HG03342 (cell line): Measurements from ENCODE around the gene RNF7.
"Not testable (repeated sequence)": the region's sequence is repeated elsewhere in the genome, so short reads cannot be mapped to it uniquely, and the experiment has no call there.

Experiments
- ATAC-seq: cut with Tn5 transposase; IDR thresholded peaks from one replicate; pipeline ENCODE4 v1.9.1; 2021; ENCODE audit warnings: mild to moderate bottlenecking, moderate library complexity; ENCODE audit not compliant: unreplicated experiment

The RNF7 gene

DNA sequence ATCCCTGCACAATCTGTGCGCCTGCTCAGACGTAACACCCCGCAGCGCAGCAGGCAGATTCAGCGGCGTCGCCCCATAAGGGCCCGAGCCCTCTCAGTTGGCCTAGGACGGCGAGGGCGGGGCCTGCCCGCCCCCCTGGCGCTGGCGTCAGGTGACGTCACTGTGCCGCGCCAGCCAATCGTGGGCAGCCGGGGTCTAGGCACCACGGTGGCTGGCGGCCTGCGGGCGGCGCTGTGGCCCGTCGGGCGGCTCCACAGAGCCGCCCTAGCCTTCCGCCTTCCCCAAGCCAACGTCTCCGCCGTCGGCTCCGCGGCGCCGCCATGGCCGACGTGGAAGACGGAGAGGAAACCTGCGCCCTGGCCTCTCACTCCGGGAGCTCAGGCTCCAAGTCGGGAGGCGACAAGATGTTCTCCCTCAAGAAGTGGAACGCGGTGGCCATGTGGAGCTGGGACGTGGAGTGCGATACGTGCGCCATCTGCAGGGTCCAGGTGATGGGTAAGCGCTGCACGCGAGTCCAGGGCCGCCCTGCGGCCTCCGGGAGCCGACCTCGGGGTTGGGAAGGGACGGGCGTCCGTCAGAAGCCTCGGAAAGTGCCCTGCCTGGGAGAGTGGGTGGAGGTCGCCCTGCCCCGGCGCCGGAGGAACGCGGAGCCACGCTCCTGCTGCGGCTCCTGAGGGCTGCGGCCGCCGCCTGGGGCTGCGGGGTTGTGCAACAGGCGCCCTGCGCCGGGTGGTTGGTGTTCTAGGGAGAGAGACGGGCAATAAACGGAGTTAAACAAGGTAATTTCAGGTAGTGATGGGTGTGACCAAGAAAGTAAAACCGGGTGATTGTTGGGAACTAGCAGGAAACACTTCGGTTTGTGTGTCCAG lies at the start of gene RNF7:
Gene RNF7, plus strand, starts transcription at position 277 of the 869 bp plus-strand sequence. Its CDS starts 44 bp downstream, at position 321.
- peak; percentile 94 for ATAC-seq

DNA sequence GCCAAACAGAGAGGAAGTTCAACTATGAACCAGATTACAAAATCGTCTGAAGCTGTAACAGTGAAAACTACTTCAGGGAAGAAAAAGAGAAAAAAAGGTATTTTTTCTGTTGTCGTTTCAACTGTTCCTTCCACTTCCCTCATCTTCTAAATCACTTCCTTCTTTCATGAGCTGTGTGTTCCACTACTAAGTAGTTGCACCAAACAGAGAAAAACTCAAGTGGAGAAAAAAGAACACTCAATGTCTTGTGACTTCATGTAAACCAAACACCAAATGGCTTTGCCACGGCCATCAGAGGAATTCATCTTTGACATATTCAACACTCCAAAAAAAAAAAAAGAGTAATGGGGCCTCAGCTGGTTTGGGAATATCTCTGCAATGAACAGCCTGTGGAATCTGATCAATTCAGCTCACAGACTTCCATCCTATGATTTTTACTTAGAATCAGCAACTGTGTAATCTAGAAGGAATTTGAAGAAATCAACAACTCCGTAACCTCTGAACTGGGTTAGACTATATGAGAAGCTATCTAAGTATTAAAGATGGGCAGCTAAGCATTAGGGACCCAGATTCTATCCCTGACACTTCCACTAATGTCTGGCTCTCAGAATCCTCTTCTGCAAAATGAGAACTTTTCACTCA lies 47.5 kb upstream of the RNF7 start:
- no peak for ATAC-seq

DNA sequence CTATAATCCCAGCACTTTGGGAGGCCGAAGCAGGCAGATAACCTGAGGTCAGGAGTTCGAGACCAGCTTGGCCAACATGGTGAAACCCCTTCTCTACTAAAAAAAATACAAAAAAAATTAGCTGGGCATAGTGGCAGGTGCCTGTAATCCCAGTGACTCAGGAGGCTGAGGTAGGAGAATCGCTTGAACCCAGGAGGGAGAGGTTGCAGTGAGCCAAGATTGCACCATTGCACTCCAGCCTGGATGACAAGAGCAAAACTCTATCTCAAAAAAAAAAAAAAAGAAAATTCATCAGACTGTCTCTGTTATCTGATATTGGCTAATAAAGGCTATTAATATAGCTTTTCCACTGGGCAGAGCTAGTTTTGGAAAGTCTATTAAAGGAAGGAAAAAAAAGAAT lies 46.6 kb upstream of the RNF7 start:
- not testable (repeated sequence) for ATAC-seq

DNA sequence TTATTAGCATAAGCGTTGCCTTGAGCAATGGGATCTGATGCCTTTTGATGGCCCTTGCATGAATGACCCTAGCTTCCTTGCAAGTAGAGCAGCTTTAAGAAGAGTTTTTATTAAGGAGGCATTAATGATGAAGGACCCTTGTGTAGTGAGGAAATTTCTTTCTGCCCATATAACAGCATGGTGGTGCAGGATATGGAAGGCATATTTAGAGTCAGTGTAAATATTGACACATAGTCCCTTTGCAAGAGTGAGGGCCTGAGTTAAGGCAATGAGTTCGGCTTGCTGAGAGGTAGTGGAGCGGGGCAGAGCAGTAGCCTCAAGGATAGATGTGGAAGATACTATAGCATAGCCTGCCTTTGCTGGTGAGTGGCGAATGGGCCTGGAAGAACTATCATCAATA lies 45.1 kb upstream of the RNF7 start:
- ATAC-seq: not testable (repeated sequence)

DNA sequence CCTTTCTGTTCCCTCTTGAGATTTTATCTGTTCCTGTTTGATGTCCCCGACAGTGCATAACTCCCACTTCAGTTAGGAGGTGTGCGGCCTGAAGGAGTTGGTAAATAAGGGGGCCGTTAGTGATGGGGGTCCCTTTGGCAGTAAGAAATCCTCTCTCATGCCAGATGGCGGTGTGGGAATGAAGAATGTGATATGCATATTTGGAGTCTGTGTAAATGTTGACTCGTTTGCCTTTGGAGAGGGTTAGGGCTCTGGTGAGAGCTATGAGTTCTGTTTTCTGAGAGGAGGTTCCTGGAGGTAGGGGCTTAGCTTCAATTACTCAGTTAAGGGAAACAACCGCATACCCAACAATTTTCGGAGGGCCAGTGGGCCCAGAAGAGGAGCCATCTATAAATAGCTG lies 38.8 kb upstream of the RNF7 start:
- ATAC-seq: no peak

DNA sequence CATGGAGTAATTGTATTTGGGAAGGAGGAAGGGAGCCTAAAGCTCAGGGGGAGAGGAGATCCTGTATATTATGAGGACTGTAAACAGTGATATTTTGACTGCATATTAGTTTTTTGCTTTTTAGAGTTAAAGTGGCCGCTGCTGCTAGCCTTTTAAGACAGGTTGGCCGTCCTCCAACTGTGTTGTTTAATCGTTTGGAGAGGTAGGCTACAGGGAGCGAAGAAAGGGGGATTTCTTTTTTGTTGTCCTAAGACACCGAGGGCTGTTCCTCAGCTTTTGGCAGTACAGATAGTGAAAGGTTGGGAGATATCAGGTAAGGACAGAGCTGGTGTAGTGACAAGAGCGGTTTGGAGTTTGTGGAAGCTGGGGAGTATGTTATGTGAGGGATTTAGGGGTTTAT lies 38.2 kb upstream of the RNF7 start:
- no peak for ATAC-seq

DNA sequence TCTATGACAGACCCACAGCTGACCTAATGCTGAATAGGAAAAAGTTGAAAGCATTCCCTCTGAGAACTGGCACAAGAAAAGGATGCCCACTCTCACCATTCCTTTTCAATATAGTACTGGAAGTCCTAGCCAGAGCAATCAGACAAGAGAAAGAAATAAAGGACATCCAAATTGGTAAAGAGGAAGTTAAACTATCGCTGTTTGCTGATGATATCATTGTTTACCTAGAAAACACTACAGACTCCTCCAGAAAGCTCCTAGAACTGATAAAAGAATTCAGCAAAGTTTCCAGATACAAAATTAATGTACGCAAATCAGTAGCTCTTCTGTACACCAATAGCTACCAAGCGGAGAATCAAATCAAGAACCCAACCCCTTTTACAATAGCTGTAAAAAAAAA lies 34.7 kb upstream of the RNF7 start:
- ATAC-seq: not testable (repeated sequence)

DNA sequence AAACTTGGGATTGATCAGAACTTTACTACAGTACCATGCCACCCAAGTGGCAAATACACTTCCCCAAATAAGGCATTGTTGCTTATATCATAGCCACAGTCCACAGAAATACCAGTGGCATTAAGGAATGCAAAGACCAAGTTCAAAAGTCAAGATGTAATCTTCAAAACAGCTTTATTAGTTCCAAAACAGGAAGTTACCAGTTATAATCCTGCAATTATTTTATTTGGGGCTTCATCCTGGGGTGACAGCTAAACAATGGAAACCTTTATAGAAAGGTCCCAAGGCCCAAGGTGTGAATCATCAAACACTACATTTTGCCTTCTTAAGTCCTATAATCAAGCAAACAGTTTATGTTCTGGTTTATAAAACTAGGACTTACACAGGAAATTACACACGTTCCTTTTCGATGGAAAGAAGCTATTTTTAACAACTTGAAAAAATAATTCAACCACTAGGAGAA lies 30.3 kb upstream of the RNF7 start:
- no peak for ATAC-seq

DNA sequence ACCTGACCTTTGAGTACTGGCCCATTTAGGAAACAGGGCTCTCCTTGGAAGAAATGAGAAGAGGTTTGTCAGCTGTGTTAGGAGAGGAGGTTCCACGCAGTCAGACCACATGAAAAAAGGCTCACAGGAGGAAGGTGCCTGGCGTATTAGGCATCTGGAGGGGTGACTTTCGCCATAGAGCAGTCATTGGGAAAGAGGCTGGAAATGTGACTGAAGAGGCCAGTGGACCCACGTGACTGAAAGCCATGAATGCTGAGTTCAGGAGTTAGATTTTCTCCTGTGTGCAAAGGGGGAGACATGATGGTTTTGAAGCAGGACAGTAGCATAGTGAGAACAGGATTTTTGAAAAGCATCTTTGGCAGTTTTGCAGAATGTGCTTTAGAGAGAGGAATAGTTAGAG lies 29.7 kb upstream of the RNF7 start:
- ATAC-seq: no peak

DNA sequence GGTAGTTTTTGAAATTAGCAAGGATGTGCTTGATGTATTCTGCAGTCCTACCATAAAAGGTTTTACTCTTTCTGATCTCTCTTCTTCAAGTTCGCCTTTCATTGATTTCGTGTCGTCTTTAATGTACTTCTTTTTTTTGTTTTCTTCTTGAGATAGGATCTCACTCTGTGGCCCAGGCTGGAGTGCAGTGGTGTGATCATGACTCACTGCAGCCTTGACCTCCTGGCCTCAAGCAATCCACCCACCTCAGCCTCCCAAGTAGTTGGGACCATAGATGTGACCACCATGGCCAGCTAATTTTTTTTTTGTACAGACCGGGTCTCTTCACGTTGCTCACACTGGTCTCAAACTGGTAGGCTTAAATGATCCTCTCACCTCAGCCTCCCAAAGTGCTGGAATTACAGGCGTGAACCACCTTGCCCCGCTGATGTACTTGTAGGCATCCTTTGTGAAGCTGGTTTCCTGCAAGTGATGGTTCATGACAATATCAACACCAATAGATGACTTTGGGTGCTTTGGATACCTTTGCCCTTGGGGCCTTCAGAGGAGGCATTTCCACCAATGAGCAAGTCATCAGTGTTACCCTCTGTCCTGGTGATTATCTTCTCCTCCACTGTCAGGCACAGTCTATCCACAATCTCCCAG lies 28.9 kb upstream of the RNF7 start:
- ATAC-seq: no peak

DNA sequence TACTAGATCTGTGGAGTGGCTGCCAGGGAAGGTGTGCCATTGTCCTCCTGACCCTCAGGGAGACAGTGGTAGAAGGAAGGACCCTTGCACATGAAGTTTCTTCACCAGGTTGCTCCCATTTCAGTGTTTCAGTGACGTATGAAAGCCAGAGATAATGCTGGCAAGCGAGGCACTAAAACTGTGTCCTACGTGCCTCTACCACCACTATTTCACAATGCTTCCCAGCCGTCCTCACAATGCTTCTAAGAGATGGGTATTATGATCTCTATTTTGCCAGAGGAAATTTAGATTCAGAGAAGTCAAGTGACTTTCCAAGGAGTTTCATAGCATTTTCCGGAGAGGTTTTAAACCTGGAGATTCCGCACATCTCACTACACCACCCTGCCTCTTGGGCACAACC lies 28.0 kb upstream of the RNF7 start:
- no peak for ATAC-seq

DNA sequence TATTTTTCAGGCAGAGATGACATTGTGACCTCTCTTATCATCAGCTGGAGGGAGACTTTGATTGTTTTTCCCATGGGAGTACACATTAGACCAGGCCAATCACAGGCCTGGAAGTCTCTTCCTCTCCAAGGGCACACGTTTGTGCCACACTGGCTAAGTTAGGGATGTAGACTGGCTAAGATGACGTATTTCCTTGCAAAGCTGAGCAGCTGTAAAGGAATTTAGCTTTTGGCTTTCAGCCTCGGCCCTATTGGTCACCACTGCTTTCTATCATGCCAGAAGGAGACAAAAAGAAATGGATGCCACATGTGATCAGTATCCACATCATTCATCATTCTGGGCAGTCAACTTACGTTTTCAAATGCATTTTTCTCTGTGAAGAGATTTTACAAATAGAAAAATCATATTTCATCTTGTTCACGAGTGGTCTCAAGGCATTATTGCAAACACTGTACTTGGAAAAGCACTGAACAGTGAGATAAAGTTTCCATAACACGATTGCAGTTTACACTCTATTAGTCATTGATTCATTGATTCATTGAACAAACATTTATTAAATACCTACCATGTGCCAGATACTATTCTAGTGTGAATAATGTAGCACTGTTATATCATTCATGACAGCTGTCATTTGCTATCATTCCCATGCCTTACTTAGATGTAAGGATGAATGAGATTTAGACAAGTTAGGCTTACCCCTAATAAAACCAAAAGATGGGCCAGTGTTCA lies 27.0 kb upstream of the RNF7 start:
- no peak for ATAC-seq

DNA sequence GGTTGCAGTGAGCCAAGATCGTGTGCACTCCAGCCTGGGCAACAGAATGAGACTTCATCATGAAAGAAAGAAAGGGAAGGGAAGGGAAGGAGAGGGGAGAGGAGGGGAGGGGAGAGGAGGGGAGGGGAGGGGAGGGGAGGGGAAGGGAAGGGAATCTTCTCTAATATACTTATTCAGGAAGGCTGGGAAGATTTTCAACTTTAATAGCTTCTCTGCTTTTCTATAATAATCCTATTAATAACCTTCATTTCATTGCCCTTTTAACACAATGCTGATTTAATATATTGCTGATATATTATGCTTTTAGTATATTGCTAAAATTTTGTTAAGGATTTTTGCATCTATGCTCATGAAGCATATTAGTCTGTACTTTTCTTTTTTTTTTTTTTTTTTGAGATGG lies 23.4 kb upstream of the RNF7 start:
- ATAC-seq: no peak

DNA sequence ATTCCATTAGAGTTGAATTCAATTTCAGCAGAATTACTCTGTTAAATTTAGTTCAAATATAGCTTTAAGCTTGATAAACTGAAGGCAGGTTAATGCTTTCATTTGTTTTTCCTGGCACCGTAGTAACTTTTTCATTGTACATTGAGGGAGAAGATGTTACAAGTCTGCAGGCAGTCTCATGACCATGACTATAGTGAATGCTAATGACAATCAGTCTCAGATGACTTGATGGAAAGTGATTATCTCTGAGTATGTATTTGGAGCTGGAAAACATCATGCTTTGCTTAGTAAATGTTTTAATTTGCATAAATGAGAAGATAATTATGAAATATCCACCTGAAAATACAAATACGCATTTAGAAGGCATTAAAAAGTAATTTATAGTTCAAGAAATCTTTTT lies 16.0 kb upstream of the RNF7 start:
- no peak for ATAC-seq

DNA sequence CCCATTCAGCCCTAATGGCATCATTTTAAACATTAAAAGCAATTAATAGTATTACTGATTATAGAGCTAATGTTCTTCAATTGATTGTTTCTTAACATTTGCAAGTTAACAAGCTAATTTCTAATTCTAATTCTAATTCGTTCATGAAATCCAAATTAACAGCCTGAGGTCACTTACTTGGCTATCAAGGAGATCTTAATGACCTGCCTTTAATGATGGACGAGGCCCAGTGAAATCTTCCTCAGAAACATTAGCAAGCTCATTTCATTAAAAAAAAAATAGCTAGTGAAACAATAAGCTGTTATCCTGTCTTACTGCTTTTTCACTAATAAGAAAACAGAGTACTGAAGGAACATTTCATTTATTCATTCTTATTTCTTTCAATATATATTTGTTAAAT lies 15.4 kb upstream of the RNF7 start:
- ATAC-seq: no peak

DNA sequence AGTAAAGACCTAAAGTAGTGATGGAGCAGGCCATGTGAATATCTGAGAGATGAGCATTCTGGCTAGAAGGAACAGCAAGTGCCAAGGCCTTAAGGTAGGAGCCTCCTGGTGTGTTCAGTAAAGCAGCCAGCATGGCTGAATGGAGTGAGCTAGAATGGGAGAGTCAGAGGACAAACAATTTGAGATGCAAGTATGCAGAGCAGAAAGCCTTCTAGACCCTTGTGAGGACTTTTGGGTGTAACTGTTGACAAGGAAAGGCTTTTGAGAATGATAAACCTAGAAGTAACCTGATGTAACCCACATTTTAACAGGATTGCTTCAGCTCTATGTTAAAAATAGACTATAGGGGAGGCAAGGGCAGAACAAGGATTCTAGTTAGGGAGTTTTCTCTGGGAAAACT lies 14.8 kb upstream of the RNF7 start:
- no peak for ATAC-seq

DNA sequence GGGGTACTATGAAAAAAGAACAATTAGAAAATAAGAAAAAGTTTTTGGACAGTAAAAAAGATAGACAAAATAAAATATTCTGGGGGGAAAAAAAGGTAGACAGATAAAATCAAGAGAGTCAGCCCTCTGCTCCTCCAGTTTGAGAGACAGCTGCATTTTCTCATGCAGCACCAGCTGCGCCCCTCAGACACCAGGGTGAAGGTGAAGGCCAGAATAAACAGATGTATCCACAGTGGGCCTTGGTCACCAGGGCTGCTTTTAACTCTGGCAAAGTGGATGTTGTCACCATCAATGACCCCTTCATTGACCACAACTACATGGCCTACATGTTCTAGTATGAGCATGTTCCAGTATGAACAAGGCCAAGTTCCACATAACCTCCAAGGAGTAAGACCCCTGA lies 13.9 kb upstream of the RNF7 start:
- no peak for ATAC-seq

DNA sequence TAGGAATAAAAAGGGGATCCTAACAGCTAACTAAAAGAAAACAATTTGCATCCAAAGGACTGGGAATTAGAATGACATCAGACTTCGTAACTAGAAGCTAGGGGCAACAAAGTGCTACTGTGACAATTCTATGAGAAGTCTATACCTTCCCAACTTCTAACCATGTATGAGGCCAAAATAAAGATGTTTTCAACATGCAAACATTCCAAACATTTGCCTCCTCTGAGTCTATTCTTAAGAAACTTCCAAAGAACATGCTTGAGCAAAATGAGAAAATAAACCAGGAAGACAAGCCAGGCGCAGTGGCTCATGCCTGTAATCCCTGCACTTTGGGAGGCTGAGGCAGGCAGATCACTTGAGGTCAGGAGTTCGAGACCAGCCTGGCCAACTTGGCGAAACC lies 13.1 kb upstream of the RNF7 start:
- no peak for ATAC-seq

DNA sequence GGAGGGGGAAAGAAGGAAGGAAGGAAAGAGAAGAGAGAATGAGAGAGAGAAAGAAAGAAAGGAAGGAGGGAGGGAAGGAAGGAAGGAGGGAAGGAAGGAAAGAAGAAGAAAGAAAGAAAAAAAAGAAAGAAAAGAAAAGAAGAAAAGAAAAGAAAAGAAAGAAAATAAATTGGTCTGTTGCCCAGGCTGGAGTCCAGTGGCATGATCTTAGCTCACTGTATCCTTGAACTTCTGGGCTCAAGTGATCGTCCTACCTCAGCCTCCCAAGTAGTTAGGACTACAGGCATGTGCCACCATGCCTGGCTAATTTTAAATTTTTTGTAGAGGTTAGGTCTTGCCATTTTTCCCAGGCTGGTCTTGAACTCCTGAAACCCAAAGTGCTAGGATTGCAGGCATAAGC lies 11.6 kb upstream of the RNF7 start:
- ATAC-seq: no peak

DNA sequence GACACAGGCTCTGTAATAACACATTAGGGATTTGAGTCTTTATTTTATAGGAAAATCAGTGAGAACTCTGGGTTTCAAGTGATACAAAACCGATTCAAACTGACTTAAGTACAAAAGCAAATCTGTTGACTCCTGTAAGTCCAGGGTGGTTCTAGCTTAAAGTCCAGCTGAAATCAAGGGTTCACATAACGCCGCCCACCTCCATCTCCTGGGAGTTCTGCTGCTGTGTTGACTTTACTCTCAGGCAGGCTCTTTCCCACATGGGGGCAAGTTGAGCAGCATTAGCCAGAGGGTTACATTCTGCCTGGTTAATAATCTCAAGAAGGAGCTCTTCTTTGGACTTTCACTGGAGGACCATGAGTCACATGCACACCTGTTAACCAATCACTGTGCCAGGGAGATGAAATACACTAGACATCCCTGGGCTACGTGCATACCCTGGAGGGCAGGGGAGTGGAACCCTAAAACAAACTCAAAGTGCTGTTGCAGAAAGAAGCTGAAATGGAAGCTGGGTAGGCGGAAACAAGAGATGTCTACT lies 9.7 kb upstream of the RNF7 start:
- ATAC-seq: no peak

DNA sequence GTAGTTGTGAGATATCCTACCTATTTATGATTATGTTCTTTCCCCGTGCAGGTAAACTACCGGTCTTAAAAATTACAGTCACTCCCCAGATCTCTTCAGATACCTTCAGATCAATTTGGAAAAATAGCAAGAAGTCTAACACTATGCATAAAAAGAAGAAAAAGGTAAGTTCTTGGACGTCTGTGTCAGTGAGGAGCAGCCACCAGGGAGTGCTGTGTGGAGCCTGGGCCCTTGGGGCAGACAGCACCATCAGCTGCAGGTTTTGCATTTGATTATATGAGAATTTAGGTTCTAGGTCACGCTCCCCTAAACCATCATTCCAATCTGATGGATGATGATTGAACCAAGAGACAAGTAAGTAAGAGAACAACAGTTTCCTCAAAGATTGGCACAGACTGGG lies 8.9 kb upstream of the RNF7 start:
- ATAC-seq: no peak
